T-helper 1 cell (primary cell): ENCODE measurements around the gene DCDC2.
"Not testable (repeated sequence)": the region's sequence is repeated elsewhere in the genome, so short reads cannot be mapped to it uniquely, and the experiment has no call there.

Source experiments
- DNase-seq, 5 donors: peaks; one replicate each; pipeline ENCODE4 v3.0.0-alpha.2; 2012 to 2020
- total RNA-seq, 4 donors: gene quantifications; one replicate each; lab custom pipeline; 2026; lab: John Stamatoyannopoulos, UW

DCDC2 gene
- 0.15 to 0.91 (median 0.52) reads per million in 4 donors for total RNA-seq

GRCh38 chr6:24357336-24358218 is at the start of gene DCDC2:
Gene DCDC2, minus strand, starts transcription at chr6:24358059. Its CDS starts 309 bp downstream, at chr6:24357750.
- peak in 4 of 5 donors; percentile 17 to 33 (median 25) for DNase-seq

- no peak for DNase-seq
These were observed 47.4 kb upstream of the DCDC2 start for GRCh38 chr6:24405262-24405661.

DNA sequence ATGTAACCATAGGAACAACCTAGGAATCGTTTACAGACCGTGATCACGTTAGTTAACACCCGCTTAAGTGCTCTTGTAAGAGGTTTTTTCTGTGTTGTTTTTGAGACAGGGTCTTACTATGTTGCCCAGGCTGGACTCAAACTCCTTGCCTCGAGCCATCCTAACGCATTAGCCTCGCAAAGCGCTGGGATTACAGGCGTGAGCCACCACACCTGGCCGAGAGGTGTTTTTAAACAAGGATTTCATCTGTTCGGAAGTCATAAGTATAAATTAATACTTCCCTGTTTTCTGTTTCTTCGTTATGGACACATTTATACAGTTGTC is 45.6 kb upstream of the DCDC2 start:
- DNase-seq, result no peak

DNA sequence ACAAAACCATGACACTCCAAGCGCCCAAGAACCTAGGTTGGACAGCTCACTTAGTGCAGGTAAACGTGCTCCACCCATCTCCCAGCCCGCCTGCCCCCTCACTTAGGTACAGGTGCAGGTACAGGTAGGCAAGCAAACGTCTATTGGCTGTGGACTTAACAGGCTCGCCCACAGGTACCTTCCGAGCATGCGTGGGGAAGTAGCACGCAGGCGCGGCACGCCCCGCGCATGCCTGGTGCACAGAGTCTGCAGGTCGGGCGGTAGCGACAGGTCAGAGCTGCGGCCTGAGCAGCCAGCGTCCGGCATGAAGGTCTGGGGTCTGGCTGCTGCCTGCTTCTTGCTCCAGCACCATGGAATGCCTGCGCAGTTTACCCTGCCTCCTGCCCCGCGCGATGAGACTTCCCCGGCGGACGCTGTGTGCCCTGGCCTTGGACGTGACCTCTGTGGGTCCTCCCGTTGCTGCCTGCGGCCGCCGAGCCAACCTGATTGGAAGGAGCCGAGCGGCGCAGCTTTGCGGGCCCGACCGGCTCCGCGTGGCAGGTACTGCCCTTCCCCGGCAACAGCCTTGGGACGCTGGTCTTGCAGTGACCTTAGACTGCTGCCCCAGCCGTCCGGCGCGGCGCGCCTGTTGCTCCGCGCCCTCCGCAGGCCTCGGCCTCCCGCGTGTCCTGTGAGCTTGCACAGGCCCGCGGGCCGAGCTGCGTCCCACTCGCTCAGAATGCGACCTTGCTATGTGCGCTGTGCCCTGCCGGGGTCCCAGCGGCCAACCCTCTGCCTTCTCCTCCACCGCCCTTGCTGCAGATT is 45.0 kb upstream of the DCDC2 start, which contains the start of gene MRS2:
Gene MRS2, plus strand, starts transcription at position 240 of the 804 bp plus-strand sequence. Its CDS starts 111 bp downstream, at position 351.
- peak; percentile 53 to 80 (median 61) for DNase-seq

- DNase-seq, result no peak
These were observed 43.6 kb upstream of the DCDC2 start for GRCh38 chr6:24401458-24401857.

- DNase-seq, result not testable (repeated sequence)
These were observed 42.5 kb upstream of the DCDC2 start for GRCh38 chr6:24400045-24401039.

GRCh38 chr6:24397631-24398030 is 39.8 kb upstream of the DCDC2 start:
- no peak for DNase-seq

DNA sequence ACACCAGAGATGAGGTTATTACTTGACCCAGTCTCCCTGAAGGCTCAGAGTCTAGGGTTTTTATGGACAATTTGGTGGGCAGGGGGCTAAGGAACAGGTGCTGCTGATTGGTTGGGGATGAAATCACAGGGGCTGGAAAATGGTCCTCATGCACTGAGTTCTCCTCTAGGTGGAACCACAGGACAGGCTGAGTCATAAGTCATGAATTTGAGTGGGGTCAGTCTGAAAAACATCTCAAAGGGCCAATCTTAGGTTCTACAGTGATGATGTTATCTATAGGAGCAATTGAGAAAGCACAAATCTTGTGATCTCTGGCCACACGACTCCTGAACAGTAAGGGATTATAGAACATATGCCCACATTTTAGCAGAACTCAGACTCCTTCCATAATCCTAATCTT is 39.0 kb upstream of the DCDC2 start:
- DNase-seq, result no peak

DNA sequence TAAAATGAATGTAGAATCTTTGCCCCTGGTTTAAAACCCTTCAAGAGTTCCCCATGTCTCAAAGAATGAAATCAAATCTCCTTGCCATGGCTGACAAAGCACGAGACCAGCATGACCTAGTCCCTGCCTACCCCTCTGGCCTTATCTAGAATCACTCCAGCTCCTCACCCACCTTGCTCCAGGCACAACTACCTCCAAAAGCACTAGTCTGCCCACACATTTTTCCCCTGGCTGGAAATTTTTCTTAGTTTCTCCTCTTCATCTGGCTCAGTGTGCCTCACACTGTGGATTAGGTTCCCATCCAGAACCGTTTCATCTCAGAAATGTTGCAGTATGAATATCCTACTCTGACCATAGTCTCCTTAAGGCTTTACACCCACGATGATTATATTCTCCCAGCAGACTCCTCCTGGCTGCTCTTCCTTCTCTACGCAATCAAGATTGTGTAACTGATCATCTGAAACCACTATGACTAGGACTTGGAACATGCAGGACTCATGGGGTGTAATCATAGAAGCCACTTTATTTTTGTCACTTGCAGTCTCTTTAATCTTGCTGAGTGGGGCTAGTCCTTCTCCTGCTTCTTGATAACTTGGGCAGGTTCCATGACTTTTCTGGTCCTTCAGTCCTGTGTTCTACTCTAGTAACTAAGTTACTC is 37.0 kb upstream of the DCDC2 start:
- DNase-seq, result no peak

- no peak for DNase-seq
These were observed 36.4 kb upstream of the DCDC2 start for GRCh38 chr6:24394061-24394779.

- no peak for DNase-seq
These were observed 34.0 kb upstream of the DCDC2 start for GRCh38 chr6:24391756-24392405.

DNA sequence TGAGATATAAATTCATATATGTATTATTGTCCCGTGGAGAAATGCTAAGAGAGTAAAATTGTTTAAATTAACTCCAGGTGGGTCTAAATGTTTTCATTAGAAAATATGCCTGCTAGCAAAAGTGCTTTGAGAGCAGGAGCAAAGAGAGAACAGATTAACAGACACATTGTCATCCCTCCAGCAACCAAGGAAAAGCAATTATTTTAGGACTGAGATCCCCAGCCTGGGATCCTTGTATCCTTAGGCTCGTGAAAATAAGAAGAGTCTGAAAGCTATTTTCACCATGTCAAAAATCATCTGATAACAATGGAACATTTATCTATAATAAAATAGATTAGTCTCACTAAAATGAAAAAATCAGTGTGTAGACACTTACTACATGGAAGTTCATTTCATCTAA is 33.3 kb upstream of the DCDC2 start:
- no peak for DNase-seq

GRCh38 chr6:24387818-24388217 is 30.0 kb upstream of the DCDC2 start:
- no peak for DNase-seq

- DNase-seq, result no peak
These were observed 27.8 kb upstream of the DCDC2 start for GRCh38 chr6:24385536-24386269.

- DNase-seq, result not testable (repeated sequence)
These were observed 26.7 kb upstream of the DCDC2 start for GRCh38 chr6:24384369-24385130.

DNA sequence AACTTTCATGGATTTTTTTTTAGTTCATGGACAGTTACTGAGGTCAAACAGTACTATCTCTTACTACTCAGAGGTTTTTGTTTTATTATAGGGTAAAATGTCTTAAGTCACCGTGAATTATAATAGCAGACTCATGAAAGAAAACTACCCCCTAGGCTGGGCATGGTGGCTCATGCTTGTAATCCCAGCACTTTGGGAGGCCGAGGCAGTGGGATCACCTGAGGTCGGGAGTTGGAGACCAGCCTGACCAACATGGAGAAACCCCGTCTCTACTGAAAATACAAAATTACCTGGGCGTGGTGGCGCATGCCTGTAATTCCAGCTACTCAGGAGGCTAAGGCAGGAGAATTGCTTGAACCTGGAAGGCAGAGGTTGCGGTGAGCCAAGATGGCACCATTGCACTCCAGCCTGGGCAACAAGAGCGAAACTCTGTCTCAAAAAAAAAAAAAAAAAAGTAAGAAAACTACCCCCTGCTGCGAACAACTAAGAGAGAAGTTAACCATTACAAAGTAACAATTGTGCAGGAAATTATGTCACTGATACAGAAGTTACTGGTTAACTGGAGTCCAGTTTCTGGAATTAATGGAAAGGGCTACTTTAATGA is 25.1 kb upstream of the DCDC2 start:
- not testable (repeated sequence) for DNase-seq

GRCh38 chr6:24382220-24382540 is 24.3 kb upstream of the DCDC2 start:
- no peak for DNase-seq

GRCh38 chr6:24381476-24382219 is 23.8 kb upstream of the DCDC2 start:
- DNase-seq, result no peak
